22Rv1 (cell line): ENCODE measurements around the gene WSB1.

Source experiments
- CTCF ChIP-seq: fragments of 450-650 bp; IDR thresholded peaks from 2 replicates; pipeline ENCODE4 v1.5.1; 2017; ENCODE audit warnings: mild to moderate bottlenecking
- ZFX ChIP-seq: fragments of 450-650 bp; IDR thresholded peaks from 2 replicates; pipeline ENCODE4 v1.6.1; 2017; ENCODE audit warnings: antibody characterized with exemption, borderline replicate concordance

GRCh38 chr17:27338536-27338985, 44.6 kb downstream of the WSB1 start:
- TF ChIP-seq CTCF (no peak), ZFX (no peak)
